Measurements from ENCODE around the gene IFNA10.
"Not testable (repeated sequence)": the region's sequence is repeated elsewhere in the genome, so short reads cannot be mapped to it uniquely, and the experiment has no call there.

IFNA10 gene

DNA sequence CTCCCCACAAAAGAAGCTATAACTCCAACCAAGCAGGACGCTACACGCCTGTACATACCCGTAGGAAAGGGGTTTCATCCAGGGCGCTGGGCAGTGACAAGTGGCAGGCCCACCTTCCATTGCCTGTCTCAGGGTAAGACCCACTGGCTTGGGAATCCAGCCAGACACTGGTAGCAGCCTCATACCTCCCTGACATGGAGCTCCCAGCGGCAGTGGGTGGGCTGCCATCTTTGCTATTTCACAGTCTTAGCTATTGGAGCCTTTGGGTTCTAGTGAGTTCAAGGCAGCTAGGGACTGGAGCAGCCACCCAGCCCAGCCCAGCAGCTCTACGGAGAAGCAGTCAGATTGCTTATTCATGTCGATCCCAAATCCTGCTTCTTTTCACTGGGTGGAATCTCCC is 3.4 kb upstream of the IFNA10 start:
- TF ChIP-seq, protein P1, sequence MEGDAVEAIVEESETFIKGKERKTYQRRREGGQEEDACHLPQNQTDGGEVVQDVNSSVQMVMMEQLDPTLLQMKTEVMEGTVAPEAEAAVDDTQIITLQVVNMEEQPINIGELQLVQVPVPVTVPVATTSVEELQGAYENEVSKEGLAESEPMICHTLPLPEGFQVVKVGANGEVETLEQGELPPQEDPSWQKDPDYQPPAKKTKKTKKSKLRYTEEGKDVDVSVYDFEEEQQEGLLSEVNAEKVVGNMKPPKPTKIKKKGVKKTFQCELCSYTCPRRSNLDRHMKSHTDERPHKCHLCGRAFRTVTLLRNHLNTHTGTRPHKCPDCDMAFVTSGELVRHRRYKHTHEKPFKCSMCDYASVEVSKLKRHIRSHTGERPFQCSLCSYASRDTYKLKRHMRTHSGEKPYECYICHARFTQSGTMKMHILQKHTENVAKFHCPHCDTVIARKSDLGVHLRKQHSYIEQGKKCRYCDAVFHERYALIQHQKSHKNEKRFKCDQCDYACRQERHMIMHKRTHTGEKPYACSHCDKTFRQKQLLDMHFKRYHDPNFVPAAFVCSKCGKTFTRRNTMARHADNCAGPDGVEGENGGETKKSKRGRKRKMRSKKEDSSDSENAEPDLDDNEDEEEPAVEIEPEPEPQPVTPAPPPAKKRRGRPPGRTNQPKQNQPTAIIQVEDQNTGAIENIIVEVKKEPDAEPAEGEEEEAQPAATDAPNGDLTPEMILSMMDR (conservative IDR thresholded peaks at IDR 0.05; ENCODE audit: control insufficient read depth, insufficient read depth, low read depth, low read length) = no peak
- H3K4me3 ChIP-seq (ENCODE audit: control insufficient read depth, low read depth, low read length) = no peak overlapping the region
- no peak for DNase-seq (ENCODE audit: low read depth)

DNA sequence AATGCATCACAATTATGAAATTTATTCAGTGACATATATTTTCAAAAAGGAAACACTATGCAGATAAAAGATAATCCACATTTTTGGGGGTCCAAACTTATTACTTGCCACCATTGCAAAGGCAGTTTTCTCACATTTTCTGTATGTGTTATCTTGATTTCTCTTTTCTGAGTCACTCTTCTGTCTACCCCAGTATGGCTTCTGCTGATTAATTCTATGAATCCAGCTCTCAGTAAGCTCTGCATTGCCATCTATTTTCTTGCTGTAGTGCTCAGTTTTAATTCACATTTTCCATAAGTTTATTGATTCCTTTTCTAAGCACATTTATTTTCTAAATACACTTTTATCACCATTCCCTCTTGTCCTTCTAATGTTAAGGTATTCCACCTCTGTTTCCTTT is 1.7 kb downstream of the IFNA10 start:
- TF ChIP-seq, protein P1 (conservative IDR thresholded peaks at IDR 0.05; ENCODE audit: control insufficient read depth, insufficient read depth, low read depth, low read length) = no peak
- H3K4me3 ChIP-seq (ENCODE audit: control insufficient read depth, low read depth, low read length) = no peak overlapping the region
- DNase-seq (ENCODE audit: low read depth) = no peak

DNA sequence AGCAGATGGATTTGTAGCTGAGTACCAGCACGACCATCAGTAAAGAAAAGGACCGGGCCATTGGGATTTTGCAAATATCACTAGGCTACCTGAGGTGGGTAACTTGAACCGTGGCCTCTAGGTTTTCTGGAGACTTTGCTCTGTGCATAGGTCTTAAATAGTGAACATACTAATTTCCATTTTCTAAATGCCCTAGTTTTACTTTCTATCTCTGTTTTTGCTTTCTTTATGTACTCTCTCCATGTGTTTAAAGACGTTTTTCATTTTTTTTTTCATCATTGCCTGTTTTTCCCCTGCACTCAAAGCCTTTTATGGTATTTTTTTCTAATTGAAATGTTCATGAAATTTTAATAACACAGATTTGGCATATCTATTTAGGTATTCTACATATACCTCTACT is 4.8 kb downstream of the IFNA10 start, which contains the start of gene IFNA7:
Gene IFNA7 (minus strand): TSS at position 101 of the 400 bp plus-strand sequence. CDS start 40 bp downstream, at position 61.
- DNase-seq (ENCODE audit: low read depth); H3K4me3 ChIP-seq (ENCODE audit: control insufficient read depth, low read depth, low read length): not testable (repeated sequence)

DNA sequence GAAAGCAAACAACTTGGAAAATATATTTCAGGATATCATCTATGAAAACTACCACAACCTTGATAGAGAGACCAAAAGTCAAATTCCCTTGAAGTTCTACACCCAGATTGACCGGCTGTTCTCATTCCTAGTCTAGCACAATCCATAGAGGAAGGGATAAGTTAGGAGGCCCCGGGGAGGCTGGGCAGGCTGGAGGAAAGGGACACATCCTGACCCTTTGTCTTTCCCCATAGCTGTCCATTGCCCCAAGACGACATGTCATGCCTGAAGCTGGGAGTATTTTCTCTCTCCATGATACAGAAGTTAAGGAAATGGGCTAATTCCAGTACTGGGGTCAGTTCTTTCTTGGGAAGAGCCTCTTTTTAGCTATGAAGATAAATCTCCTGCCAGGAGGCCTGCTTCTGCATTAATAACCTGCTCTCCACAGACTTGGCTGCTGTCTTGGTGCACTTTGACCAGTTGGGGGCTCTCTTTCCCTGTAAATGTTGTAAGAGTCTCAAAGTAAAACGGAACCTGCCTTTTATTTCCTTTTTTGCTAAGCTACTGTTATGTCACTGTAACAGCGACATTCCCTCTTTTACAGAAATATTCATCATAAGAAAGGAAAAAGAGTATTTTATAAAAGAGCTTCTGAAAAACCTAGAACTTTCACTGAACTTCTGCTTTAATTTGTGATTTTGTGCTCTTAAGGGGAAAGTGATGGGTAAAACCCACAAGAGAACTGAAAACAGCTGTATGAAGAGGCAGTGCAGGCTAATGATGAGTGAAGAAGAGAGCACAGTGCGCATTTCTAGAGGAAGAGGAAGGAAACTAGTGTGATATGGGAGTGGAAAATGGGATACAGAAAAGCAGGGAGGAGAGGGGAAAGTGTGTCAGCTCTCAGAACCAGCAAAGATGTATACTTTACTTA is 11.8 kb downstream of the IFNA10 start:
- not testable (repeated sequence) for H3K4me3 ChIP-seq (ENCODE audit: control insufficient read depth, low read depth, low read length)
- TF ChIP-seq, protein P1 (conservative IDR thresholded peaks at IDR 0.05; ENCODE audit: control insufficient read depth, insufficient read depth, low read depth, low read length) = peak; percentile 52
- peak; percentile 21 for DNase-seq (ENCODE audit: low read depth)

DNA sequence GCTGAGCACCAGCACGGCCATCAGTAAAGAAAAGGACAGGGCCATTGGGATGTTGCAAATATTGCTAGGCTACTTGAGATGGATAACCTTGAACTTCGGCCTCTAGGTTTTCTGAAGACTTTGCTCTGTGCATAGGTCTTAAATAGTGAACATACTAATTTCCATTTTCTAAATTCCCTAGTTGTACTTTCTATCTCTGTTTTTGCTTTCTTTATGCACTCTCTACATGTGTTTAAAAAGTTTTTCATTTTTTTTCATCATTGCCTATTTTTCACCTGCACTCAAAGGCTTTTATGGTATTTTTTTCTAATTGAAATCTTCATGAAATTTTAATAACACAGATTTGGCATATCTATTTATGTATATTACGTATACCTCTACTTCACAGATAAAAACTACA is 19.5 kb downstream of the IFNA10 start, which contains the start of gene IFNA4:
Gene IFNA4 (minus strand): TSS at position 101 of the 400 bp plus-strand sequence. CDS start 56 bp downstream, at position 45.
- not testable (repeated sequence) for DNase-seq (ENCODE audit: low read depth); H3K4me3 ChIP-seq (ENCODE audit: control insufficient read depth, low read depth, low read length)

DNA sequence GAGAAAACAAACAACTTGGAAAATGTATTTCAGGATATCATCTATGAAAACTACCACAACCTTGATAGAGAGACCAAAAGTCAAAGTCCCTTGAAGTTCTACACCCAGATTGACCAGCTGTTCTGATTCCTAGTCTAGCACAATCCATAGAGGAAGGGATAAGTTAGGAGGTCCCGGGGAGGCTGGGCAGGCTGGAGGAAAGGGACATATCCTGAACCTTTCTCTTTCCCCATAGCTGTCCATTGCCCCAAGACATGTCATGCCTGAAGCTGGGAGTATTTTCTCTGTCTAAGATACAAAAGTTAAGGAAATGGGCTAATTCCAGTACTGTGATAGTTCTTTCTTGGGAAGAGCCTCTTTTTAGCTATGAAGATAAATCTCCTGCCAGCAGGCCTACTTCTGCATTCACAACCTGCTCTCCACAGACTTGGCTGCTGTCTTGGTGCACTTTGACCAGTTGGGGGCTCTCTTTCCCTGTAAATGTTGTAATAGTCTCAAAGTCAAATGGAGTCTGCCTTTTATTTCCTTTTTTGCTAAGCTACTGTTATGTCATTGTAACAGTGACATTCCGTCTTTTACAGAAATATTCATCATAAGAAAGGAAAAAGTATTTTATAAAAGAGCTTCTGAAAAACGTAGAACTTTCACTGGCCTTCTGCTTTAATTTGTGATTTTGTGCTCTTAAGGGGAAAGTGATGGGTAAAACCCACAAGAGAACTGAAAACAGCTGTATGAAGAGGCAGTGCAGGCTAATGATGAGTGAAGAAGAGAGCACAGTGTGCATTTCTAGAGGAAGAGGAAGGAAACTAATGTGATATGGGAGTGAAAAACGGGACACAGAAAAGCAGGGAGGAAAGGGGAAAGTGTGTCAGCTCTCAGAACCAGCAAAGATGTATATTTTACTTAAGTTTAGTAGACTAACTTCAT is 23.9 kb downstream of the IFNA10 start:
- H3K4me3 ChIP-seq (ENCODE audit: control insufficient read depth, low read depth, low read length) = not testable (repeated sequence)
- DNase-seq (ENCODE audit: low read depth) = peak; percentile 15
- TF ChIP-seq, protein P1 (conservative IDR thresholded peaks at IDR 0.05; ENCODE audit: control insufficient read depth, insufficient read depth, low read depth, low read length) = peak; percentile 54

DNA sequence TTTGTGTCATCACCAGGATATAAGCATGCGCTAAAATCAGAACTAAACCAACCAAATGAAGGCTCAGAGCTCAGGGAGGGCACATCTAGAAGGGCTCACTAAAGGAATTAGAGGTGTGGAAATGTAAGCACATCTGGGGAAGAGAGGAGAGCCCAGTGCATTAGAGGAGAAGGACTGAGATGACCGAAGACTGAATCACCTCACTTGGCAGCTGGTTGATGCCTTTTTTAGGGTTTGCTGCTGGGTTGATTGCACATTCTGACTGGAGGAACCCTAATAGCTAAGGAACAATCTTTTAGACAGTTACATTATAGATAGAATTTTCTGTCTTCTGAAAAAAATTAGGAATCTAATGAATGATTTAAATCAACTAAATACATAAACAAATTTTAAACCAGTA is 32.3 kb downstream of the IFNA10 start:
- TF ChIP-seq, protein P1 (conservative IDR thresholded peaks at IDR 0.05; ENCODE audit: control insufficient read depth, insufficient read depth, low read depth, low read length) = no peak
- DNase-seq (ENCODE audit: low read depth) = peak; percentile 50
- no peak overlapping the region for H3K4me3 ChIP-seq (ENCODE audit: control insufficient read depth, low read depth, low read length)

All from fibroblast of mammary gland (primary cell).